ENCODE data around the gene PIGN.

- TF ChIP-seq CTCF (IDR thresholded peaks at IDR 0.05) (no peak), POLR2AphosphoS5 (IDR thresholded peaks at IDR 0.05) (no peak), POLR2A (IDR thresholded peaks at IDR 0.05) (no peak)
Measured at GRCh38 chr18:62151068-62151771, 35.6 kb downstream of the PIGN start.
